Right forelimb (tissue), 1 donor: ENCODE measurements around the gene GJB4.
"Not testable (repeated sequence)": the region's sequence is repeated elsewhere in the genome, so short reads cannot be mapped to it uniquely, and the experiment has no call there.

Experiments
- DNase-seq: peaks from one replicate; pipeline ENCODE4 v3.0.0-alpha.2; 2018

Gene GJB4

GRCh38 chr1:34747638-34747941 lies 11.9 kb upstream of the GJB4 start:
- DNase-seq, result no peak

DNA sequence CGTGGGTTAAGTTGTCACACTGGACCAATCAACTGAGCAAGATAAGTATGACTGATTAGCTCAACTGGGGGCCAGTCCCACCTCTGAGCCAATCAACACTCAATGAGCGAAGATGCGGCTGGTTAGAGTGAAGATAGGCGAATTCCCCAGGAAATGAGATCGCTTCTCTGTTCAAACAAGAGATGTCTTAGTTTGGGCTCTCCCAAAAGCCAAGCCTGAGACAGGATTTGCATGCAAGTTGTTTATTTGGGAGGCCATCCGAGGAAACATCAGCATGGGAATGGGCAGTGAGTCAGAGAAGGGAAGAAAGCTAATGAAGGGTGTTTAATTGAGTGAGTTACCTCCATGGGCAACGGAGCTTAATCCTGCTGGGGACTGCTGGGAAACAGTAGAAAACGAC lies 9.5 kb upstream of the GJB4 start:
- DNase-seq, result no peak

- DNase-seq, result no peak
These were observed 8.9 kb upstream of the GJB4 start for GRCh38 chr1:34750610-34751009.

DNA sequence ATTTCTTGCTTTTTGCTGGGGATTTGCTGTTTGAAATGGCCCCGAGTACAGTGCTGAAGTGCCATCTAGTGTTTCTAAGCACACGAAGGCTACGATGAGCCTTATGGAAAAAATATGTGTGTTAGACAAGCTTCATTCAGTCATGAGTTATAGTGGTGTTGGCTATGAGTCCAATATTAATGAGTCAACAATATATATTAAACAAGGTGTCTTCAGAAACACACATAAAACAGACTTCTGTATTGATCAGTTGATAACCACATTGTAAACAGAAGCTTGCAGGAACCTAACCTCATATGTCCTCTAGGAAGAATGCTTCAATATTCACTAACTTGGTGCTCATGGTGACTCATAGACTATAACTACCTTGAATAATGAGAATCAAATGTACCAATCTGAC lies 6.4 kb upstream of the GJB4 start:
- no peak for DNase-seq

DNA sequence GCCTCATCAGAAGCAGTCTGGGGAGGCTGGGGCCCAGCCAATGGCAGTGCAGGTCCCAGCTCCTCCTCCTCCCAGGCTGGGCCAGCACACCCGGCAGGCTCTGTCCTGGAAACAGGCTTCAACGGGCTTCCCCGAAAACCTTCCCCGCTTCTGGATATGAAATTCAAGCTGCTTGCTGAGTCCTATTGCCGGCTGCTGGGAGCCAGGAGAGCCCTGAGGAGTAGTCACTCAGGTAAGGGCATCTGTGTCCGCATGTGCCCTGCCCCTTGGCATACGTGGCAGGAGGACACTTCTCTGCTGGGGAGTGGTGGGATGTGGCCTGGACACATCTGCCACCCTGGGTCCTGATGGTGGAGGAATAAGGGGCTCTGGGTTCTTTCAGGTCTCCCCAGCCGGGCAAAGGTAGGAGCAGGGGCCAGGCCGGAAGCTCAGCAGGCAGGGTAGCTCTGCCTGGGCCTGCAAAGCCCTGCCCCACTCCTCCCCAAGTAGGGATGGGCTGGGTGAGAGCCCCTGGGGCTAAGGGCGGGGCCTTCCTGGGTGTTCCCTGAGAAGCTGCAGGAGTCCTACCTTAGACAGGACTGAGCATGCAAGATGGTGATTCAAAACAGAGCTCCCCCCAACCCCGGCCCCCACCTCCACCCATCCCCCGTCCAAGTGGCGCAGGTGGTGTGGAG lies 4.4 kb upstream of the GJB4 start, which contains the start of gene GJB5:
GJB5 (plus strand) TSS at position 84 of the 674 bp plus-strand sequence. CDS start 2,284 bp downstream, outside the sequence.
- no peak for DNase-seq

- no peak for DNase-seq
These were observed 3.6 kb upstream of the GJB4 start for GRCh38 chr1:34755961-34756360.

- DNase-seq, result no peak
These were observed 2.2 kb upstream of the GJB4 start for GRCh38 chr1:34757386-34757785.

DNA sequence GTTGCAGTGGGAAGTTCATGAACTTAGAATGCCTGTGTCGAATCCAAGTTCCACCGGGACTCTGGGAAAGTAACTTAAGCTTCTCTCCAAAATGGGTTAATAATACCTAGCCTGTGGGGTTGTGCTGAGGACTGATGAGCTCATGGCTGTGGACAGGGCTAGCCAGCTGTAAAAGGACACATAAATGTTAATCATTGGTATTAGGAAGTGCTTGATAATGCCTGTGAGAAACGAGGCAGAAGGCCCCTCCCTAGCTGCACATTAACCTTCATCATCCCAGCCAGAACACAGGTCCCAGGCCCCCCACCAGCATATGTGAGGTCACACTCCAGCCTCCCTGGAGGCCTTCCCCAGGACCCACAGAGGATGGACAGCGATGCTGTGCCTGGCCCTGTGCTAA lies 789 bp upstream of the GJB4 start:
- DNase-seq, result no peak

DNA sequence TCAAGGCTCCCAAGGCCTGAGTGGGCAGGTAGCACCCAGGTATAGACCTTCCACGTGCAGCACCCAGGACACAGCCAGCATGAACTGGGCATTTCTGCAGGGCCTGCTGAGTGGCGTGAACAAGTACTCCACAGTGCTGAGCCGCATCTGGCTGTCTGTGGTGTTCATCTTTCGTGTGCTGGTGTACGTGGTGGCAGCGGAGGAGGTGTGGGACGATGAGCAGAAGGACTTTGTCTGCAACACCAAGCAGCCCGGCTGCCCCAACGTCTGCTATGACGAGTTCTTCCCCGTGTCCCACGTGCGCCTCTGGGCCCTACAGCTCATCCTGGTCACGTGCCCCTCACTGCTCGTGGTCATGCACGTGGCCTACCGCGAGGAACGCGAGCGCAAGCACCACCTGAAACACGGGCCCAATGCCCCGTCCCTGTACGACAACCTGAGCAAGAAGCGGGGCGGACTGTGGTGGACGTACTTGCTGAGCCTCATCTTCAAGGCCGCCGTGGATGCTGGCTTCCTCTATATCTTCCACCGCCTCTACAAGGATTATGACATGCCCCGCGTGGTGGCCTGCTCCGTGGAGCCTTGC lies 1.7 kb downstream of the GJB4 start:
- no peak for DNase-seq

- no peak for DNase-seq
These were observed 2.3 kb downstream of the GJB4 start for GRCh38 chr1:34761776-34762307.

DNA sequence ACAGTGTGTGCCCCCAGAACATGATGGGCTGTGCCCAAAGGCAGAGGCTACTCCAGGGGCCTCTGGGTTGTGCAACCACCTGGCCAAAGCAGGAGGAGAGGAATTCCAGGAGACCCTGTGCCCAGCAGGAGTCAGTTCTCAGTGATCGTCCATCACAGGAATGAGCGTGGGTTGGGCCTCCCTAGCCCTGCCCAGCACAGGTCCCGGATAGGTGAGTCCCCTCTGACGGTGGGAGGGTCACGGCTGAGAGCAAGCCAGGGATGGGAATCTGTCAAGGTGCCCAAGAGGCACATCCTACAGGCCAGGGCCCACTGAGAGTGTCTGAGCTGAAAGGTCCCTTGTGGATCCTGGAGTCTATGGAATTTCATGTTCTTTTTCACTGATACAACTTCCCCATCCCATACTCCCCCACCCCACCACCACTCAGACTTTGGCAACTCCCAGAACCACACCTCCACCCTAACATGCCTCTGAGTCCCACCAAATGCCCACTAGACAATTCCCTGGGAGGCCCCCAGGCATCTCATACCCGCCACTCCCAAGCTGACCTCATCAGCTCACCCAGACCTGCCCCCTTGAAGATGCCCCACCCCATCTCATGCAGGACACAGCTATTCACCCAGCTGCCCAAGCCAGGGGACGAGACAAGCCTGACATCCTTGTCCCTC lies 3.1 kb downstream of the GJB4 start:
- DNase-seq, result no peak

DNA sequence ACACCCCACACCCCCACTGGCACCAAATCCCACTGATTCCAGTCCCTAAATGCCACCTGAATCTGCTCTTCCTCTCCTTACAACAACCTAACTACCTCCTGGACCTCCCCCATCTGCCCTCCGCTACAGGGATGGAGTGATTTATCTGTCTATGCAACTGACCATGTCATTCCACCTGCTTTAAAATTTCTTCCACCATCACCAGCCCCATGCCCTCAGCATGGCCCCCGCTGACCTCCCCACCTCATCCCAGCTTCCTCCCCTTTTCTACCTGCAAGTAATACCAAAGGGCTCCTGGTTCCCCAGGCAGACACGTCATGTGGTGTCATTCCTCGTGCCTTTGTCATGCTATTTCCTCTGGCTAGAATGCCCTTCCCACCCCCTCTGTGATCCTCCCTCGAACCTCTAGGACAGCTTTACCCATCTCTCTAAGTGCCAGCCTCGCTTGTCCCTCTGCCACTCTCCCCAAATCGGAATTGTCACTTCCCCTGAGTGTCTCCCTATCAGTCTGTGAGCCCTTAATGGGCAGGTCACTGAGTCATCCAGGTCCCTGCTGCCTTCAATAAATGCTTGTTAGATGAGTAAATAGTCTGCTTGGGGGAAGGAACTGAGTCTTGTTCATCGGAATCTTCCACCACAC lies 3.7 kb downstream of the GJB4 start:
- no peak for DNase-seq

GRCh38 chr1:34768856-34769255 lies 9.3 kb downstream of the GJB4 start:
- DNase-seq, result no peak

DNA sequence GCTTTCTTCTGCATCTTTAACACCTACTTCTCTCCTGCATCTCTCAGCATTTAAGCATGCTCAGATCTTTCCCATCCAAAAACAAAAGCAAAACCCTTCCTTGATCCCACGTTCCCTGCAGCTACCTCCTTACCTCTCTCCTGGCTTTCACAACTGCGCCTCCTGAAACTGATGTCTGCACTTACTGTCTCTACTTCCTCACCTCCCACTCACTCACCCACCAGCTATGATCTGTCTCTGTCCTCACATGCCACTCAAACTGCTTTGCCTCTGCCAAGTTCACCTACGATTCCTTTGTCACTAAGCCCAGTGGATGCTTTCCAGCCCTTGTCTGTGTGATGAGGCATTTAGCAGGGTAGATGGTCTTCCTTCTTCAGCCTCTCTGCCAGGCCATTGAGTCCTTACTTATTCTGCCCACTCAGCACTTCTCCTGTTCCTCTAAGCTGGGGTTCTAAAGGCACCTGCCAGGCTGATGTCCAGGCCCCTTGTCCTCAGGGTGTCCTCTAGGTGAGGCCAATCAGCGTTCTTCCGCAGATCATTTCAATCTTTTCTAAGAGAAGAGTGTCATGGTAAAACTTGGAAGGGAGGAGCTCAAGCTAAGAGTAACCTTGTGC lies 11.5 kb downstream of the GJB4 start:
- DNase-seq, result no peak

GRCh38 chr1:34771573-34772371 lies 12.2 kb downstream of the GJB4 start:
- no peak for DNase-seq

DNA sequence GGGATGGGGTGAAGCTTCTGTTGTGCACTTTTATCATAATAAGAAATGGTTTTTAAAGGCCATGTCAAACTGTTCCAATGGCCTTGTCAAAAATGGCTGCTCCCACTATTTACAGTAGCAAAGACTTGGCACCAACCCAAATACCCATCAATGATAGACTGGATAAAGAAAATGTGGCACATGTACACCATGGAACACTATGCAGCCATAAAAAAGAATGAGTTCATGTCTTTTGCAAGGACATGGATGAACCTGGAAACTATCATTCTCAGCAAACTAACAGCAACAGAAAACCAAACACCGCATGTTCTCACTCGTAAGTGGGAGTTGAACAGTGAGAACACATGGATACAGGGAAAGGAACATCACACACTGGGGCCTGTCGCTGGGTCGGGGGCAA lies 13.6 kb downstream of the GJB4 start:
- DNase-seq, result not testable (repeated sequence)

DNA sequence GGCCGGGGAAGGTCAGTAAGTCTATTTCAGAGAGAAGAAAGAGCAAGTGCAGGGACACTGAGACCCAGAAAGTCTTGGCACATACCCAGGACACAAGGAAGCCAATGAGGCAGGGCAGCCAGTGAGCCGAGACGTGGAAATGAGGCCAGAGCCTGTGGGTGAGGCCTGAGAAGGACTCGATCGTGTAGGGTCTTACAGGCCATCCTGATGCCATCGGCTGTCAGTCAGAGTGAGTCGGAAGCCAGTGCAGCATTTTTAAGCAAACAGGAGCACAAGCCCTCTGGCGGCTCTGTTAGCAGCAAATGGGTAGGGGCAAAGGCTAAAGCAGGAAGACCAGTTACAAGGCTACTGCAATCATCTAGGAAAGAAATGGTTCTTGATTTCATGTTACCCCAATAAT lies 15.4 kb downstream of the GJB4 start:
- DNase-seq, result no peak

GRCh38 chr1:34776911-34777310 lies 17.4 kb downstream of the GJB4 start:
- no peak for DNase-seq

GRCh38 chr1:34777519-34778321 lies 18.2 kb downstream of the GJB4 start:
- DNase-seq, result no peak

DNA sequence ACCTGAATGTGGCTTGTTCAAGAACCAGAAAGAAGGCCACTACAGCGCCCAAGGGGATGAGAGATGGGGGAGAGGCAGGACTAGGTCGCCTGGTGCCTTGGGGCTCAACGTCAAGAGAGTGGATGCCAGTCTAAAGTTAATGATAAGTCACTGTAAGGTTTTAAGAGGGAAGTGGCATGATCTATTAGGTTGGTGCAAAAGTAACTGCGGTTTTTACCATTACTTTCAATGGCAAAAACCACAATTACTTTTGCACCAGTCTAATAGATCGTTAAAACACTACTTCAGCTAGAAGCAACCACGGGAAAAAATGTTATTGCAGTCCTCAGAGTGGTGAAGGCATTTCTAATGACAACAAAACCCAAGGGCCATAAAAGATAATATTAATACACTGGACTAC lies 18.8 kb downstream of the GJB4 start:
- DNase-seq, result no peak

- no peak for DNase-seq
These were observed 19.5 kb downstream of the GJB4 start for GRCh38 chr1:34779005-34779404.

- no peak for DNase-seq
These were observed 20.0 kb downstream of the GJB4 start for GRCh38 chr1:34779526-34779925.
